RWPE2 (cell line): ENCODE results near the gene ANKRD17.

Experiments used
- ATAC-seq: fragments of 200-7000 bp; cut with Tn5 transposase; 3 replicates; pipeline ENCODE4 v1.9.1; 2021; ENCODE audit warnings: low read depth
- DNase-seq: peaks from one replicate; pipeline ENCODE4 v3.0.0-alpha.2; 2020; ENCODE audit warnings: low spot score
- H3K27ac ChIP-seq: fragments of 450-650 bp; 2 replicates; pipeline ENCODE4 v1.5.1; 2017; ENCODE audit warnings: mild to moderate bottlenecking; ENCODE audit not compliant: poor library complexity, severe bottlenecking
- H3K27me3 ChIP-seq: fragments of 250-450 bp; sonication (Bioruptor Pico); 2 replicates; pipeline ENCODE4 v1.5.1; 2021; ENCODE audit warnings: mild to moderate bottlenecking, moderate library complexity; ENCODE audit not compliant: insufficient read depth, poor library complexity, severe bottlenecking
- H3K36me3 ChIP-seq: fragments of 250-450 bp; sonication (Bioruptor Pico); 2 replicates; pipeline ENCODE4 v1.5.1; 2020; ENCODE audit warnings: low read depth, mild to moderate bottlenecking, moderate library complexity
- H3K4me1 ChIP-seq: fragments of 250-450 bp; sonication (Bioruptor Pico); 2 replicates; pipeline ENCODE4 v1.5.1; 2021; ENCODE audit warnings: mild to moderate bottlenecking, moderate library complexity; ENCODE audit not compliant: insufficient read depth, poor library complexity, severe bottlenecking
- H3K4me3 ChIP-seq: fragments of 250-450 bp; sonication (Bioruptor Pico); 2 replicates; pipeline ENCODE4 v1.5.1; 2021; ENCODE audit warnings: mild to moderate bottlenecking, moderate library complexity; ENCODE audit not compliant: severe bottlenecking
- H3K9me3 ChIP-seq: fragments of 250-450 bp; sonication (Bioruptor Pico); 2 replicates; pipeline ENCODE4 v1.5.1; 2021; ENCODE audit warnings: mild to moderate bottlenecking, moderate library complexity; ENCODE audit not compliant: severe bottlenecking
- CTCF ChIP-seq: fragments of 450-650 bp; IDR thresholded peaks from one replicate; pipeline ENCODE4 v1.5.1; 2017; ENCODE audit warnings: mild to moderate bottlenecking, moderate library complexity; ENCODE audit not compliant: poor library complexity, severe bottlenecking

Gene ANKRD17

GRCh38 chr4:73187325-73187724 lies 71.3 kb downstream of the ANKRD17 start:
- Histone ChIP-seq H3K27ac (peak overlapping the region; percentile 28), H3K27me3 (no peaks in the 10 kb centered on the region), H3K36me3 (peaks cover 21% of the 10 kb centered on the region), H3K4me1 (peaks cover 12% of the 10 kb centered on the region), H3K4me3 (no peak overlapping the region), H3K9me3 (no peaks in the 10 kb centered on the region)
- ATAC-seq (peak; percentile 61; the same call in 2 of the 3 replicates), DNase-seq (no peak)
- no peak for TF ChIP-seq CTCF

DNA sequence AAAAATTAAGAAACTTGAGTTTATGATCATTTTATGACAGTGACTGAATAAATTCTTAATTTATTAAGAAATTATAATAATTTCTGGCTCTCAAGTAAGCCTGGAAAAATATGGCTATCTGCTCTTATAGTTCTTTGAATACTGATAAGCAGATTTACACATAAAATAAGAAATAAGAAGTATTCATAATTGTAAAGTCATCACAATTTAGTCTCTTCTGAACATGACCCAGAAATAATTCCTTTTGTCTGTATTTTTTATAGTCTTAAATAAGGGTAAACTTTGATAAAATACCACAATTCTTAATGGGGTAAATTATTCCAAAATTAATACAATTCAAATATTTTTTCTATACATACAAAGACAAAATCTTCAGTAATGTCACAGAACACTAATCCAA lies 72.7 kb downstream of the ANKRD17 start:
- H3K36me3 ChIP-seq: peaks cover 21% of the 10 kb centered on the region
- no peak overlapping the region for H3K4me3 ChIP-seq
- no peak for TF ChIP-seq CTCF
- H3K27ac ChIP-seq: no peak overlapping the region
- no peak for ATAC-seq
- H3K4me1 ChIP-seq: peaks cover 12% of the 10 kb centered on the region
- no peaks in the 10 kb centered on the region for H3K27me3 ChIP-seq
- DNase-seq: no peak
- no peaks in the 10 kb centered on the region for H3K9me3 ChIP-seq

DNA sequence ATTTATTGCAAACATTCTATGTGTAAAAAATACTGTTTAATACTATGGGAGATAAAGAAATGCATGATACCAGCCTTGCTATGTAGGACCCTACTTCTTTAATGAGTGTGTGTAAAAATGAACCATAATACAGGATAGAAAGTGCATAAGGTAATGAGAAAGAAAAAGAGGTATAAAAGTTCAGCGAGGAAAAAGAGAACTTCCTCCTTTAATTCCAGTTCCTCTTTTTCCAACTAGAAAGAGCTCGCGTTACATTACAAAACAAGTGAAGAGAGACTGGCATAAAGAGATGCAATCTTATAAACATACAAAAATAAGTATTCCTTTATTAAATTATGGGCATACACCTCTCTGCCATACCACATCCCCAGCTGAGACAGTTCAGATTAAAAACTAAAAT lies 77.4 kb downstream of the ANKRD17 start:
- H3K4me1 ChIP-seq: no peaks in the 10 kb centered on the region
- H3K4me3 ChIP-seq: no peak overlapping the region
- H3K9me3 ChIP-seq: no peaks in the 10 kb centered on the region
- no peaks in the 10 kb centered on the region for H3K27me3 ChIP-seq
- no peak overlapping the region for H3K27ac ChIP-seq
- ATAC-seq (no peak), DNase-seq (no peak)
- TF ChIP-seq CTCF: no peak
- H3K36me3 ChIP-seq: peaks cover 12% of the 10 kb centered on the region

GRCh38 chr4:73178389-73178788 lies 80.2 kb downstream of the ANKRD17 start:
- no peak for TF ChIP-seq CTCF
- no peaks in the 10 kb centered on the region for H3K9me3 ChIP-seq
- no peak for DNase-seq
- H3K27ac ChIP-seq: no peak overlapping the region
- H3K27me3 ChIP-seq: no peaks in the 10 kb centered on the region
- no peaks in the 10 kb centered on the region for H3K4me1 ChIP-seq
- no peak overlapping the region for H3K4me3 ChIP-seq
- no peak for ATAC-seq
- H3K36me3 ChIP-seq: peaks cover 39% of the 10 kb centered on the region

- Histone ChIP-seq H3K4me1 (no peaks in the 10 kb centered on the region), H3K4me3 (no peak overlapping the region), H3K36me3 (peaks cover 89% of the 10 kb centered on the region), H3K27ac (no peak overlapping the region), H3K9me3 (peaks cover 2% of the 10 kb centered on the region), H3K27me3 (no peaks in the 10 kb centered on the region)
- TF ChIP-seq CTCF: no peak
- DNase-seq: no peak
- no peak for ATAC-seq
Measured at GRCh38 chr4:73172161-73172560, 86.4 kb downstream of the ANKRD17 start.
